NCI-H146 (cell line): ENCODE data around the gene IPO11.
"Not testable (repeated sequence)": the region's sequence is repeated elsewhere in the genome, so short reads cannot be mapped to it uniquely, and the experiment has no call there.

ENCODE experiments used
- DNase-seq: peaks from one replicate; lab custom pipeline; 2025; lab: John Stamatoyannopoulos, UW

IPO11 gene

GRCh38 chr5:62645223-62645622 lies 232.7 kb downstream of the IPO11 start:
- DNase-seq = no peak

DNA sequence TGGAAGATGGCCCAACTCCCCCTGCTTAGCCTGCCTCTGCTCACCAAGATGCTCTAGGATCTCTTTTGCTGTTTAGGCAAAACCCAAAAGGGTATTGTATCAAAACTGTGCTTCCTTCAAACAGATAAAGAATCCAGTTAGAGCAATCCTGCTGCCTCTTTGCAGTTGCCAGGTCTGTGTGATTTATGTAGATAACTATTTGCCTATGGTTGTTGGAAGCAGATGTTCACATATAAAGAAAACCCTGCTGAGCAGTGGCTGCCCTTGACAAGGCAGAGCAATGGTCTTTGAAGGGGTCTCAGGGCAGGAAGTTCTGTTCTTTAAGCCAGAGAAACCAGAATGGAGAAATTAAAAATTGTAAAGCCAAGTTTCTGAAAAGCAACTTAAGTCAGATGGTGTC lies 234.7 kb downstream of the IPO11 start:
- DNase-seq = no peak

DNA sequence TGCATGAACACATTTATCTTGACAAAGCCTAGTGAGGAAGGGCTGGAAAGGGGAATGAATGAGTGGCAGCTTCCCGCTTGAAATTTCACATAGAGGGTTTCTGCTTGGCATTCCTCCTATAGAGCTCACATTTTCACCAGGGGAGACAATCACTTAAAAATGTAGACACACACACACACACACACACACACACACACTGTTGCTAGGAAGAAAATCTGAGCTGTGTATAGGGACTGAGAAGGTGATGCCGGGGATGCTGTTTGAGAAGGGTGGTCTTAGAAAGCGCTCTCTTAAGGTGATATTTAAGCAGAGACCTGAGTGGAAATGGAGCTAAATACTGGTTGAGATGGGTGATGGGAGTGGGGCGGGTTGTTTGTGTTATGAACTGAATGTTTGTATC lies 236.5 kb downstream of the IPO11 start:
- DNase-seq = no peak

DNA sequence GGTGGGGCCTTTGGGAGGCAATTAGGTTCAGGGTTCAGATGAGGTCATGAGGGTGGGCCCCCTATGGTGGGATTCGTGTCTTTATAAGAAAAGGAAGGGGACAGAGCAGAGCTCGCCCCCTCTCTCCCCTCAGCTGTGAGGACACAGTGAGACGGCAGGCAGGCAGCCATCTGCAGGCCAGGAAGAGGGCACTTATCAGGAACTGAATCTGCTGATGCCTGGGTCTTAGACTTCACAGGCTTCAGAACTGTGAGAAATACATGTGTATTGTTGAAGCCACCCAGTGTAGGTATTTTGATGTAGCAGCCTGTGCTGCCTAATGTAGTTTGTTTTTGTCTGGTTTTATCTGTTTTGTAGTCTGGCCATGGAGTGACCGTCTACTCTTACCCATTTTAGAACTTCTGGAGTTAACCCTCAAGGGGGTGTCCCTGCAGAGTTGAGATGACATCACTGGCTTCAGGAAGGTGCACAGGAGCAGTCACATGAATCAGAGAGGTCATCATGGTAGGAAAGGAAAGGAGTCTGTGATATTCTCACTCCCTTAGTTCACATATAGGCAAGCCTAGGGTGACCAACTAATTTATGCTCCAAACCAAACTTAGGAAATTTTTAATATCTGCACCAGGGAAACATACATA lies 237.0 kb downstream of the IPO11 start:
- no peak for DNase-seq

DNA sequence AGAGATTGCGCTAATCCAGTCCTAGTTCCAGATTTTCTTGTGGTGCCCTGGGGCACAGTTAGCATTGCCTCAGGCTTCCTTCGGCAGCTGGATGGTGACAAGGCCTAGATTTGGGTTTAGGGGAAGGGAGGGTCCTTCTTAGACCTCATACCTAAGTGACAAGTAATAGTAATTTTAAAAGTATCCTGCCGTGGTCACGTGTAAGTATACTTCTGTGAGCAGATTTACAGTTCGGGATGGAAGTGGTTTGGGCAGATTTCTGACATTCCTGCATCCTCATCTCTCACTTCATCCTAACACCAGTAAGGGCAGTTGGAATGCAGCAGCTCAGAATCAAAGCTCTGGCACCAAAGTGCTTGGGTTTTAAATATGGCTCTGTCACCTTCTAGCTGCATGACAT lies 237.6 kb downstream of the IPO11 start:
- DNase-seq = no peak

- DNase-seq = no peak
Measured at GRCh38 chr5:62652225-62652624, 239.7 kb downstream of the IPO11 start.

GRCh38 chr5:62653001-62653863 lies 240.7 kb downstream of the IPO11 start:
- no peak for DNase-seq

- no peak for DNase-seq
Measured at GRCh38 chr5:62653864-62654575, 241.5 kb downstream of the IPO11 start.

DNA sequence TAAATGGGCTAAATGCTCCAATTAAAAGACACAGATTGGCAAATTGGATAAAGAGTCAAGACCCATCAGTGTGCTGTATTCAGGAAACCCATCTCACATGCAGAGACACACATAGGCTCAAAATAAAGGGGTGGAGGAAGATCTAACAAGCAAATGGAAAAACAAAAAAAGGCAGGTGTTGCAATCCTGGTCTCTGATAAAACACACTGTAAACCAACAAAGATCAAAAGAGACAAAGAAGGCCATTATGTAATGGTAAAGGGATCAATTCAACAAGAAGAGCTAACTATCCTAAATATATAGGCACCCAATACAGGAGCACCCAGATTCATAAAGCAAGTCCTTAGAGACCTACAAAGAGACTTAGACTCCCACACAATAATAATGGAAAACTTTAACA lies 245.2 kb downstream of the IPO11 start:
- not testable (repeated sequence) for DNase-seq

- DNase-seq = no peak
Measured at GRCh38 chr5:62661126-62661525, 248.6 kb downstream of the IPO11 start.

- no peak for DNase-seq
Measured at GRCh38 chr5:62662521-62662920, 250.0 kb downstream of the IPO11 start.

GRCh38 chr5:62671479-62671878 lies 258.9 kb downstream of the IPO11 start:
- DNase-seq = no peak

DNA sequence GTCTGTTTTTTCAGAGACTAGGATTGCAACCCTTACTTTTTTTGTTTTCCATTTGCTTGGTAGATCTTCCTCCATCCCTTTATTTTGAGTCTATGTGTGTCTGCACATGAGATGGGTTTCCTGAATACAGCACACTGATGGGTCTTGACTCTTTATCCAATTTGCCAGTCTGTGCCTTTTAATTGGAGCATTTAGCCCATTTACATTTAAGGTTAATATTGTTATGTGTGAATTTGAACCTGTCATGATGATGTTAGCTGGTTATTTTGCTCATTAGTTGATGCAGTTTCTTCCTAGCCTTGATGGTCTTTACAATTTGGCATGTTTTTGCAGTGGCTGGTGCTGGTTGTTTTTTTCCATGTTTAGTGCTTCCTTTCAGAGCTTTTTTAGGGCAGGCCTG lies 264.0 kb downstream of the IPO11 start:
- not testable (repeated sequence) for DNase-seq
